Measurements from ENCODE around the gene UBE2H.
A peak's percentile ranks its signal among the peaks of the same experiment; 100 is the strongest.
"Not testable (repeated sequence)": the region's sequence is repeated elsewhere in the genome, so short reads cannot be mapped to it uniquely, and the experiment has no call there.

UBE2H gene

GRCh38 chr7:129870668-129871067, 82.1 kb downstream of the UBE2H start:
- no peak for DNase-seq

DNA sequence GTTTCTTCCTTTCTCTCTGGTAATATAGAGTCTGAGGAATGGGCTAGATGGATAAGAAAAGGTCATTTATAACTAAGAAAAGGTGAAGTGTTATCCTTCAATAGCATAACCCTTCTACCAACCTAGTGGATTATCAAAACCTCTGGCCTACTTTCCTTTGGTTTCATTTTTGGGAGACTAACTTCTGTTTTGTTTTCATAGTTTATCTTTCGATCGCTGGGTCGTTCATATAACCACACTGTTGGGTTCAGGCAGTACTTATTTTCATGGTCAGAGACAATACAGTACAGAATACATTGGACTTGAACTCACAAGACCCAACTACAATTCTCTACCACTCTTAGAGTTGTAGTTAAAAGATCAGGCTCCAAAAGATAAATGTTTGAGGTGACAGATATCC, 86.5 kb downstream of the UBE2H start:
- DNase-seq, result no peak

GRCh38 chr7:129865925-129866201, 86.9 kb downstream of the UBE2H start:
- no peak for DNase-seq

- DNase-seq, result no peak
Observed at GRCh38 chr7:129865093-129865924, 87.5 kb downstream of the UBE2H start.

GRCh38 chr7:129864676-129865075, 88.1 kb downstream of the UBE2H start:
- DNase-seq, result not testable (repeated sequence)

- no peak for DNase-seq
Observed at GRCh38 chr7:129864042-129864441, 88.7 kb downstream of the UBE2H start.

- DNase-seq, result no peak
Observed at GRCh38 chr7:129862682-129863081, 90.1 kb downstream of the UBE2H start.

- not testable (repeated sequence) for DNase-seq
Observed at GRCh38 chr7:129860784-129861183, 92.0 kb downstream of the UBE2H start.

GRCh38 chr7:129859183-129859582, 93.6 kb downstream of the UBE2H start:
- DNase-seq, result no peak

- no peak for DNase-seq
Observed at GRCh38 chr7:129858490-129858889, 94.3 kb downstream of the UBE2H start.

DNA sequence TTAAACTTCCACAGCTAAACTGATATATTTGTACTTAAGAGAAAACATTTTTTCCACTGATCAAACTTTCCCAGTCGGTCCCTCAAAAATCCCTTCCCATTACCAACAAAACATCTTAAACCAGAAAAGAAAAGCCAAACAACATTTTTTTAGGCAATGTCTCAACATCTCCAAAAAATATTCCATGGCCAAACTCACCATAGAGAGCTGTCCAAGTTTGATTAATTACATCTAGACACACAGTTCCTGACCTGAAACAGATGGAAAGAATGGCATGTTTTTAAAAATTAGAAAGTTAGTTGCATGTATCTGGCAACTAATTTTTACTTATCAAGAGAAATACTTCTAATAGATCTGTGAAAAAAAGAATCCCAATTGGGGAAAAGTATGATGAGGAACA, 95.4 kb downstream of the UBE2H start:
- no peak for DNase-seq

GRCh38 chr7:129855935-129856717, 96.6 kb downstream of the UBE2H start:
- no peak for DNase-seq

DNA sequence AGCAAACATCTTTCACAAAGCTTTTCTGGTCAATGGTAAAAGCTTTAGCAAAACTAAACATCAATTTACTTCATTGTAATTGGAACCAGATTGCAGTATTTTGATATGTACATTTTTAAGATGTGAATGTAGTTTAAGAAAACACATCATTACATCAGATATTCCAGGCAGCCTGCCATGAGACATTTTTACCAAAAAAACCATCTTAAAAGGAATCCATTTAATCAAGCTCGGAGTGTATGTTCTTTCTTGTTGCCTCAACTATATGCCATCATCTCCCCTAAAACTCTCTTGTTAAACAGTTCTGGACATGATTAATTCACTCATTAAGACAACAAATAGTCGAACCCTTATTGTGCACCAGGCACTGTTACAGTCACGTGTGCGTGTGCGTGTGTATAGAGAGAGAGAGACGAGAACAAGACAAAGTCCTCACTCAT, 97.5 kb downstream of the UBE2H start:
- DNase-seq, result peak; percentile 86

DNA sequence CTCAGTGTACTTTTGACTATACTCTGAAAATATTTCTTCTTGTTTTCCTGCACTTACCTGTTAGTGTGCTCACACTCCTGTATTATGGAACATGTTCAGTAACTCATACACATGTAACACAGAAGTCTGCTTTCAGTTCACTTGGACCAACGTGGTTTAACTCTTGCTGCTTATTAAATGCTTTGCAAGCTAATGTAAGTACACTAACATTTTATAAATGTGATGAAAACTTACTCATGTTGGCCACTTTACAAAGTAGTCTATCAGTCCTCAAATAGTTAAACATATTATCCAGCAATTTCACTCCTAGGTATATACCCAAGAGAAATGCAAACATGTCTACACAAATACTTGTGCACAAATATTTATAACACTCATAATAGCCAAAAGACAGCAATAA, 98.4 kb downstream of the UBE2H start:
- no peak for DNase-seq

DNA sequence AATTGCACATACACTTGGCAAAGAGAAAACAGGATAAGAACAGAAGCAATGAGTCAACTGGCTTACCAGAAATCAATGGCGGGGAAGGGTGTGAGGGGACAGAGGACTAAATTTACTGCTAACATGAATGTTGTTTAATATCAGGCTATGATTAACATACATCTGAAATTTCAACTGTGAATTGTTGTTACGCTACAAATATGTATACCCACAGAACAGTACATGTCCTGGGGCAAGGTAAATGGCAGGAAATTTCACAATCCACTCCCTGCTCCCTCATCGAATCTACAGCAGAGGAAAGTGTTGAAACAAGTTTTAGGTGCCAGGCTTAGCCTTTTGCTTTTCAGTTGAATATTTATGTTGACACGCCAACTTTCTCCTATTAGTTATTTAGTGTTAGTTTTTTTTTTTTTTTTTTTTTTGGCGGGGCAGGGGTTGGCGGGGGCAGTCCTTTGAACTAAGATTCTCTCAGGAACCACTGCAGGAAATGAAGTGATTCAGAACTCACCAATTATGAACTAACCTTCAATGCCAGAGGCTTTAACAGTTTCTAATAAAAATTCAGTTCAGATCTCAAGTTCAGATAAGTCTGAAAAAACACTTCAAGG, 99.0 kb downstream of the UBE2H start:
- no peak for DNase-seq

GRCh38 chr7:129851809-129852208, 101.0 kb downstream of the UBE2H start:
- DNase-seq, result no peak

DNA sequence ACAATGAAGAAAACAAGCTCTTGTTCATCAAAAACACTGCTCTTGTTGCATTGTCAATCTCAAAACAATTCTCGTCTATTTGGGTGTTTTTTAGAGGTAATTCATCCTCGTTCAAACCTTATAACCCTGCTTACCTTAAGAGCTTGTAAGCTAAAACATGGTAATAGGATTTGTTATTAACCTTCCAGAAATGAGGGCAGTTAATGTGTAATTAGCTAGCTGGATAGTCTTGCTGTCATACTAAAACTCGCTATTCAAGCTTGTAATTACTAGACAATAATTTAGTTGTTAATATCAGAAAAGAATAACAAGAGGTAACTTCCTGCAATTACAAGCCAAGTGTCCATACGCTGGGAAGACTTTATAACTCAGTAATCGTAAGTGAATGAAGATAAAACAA, 101.6 kb downstream of the UBE2H start:
- DNase-seq, result no peak

DNA sequence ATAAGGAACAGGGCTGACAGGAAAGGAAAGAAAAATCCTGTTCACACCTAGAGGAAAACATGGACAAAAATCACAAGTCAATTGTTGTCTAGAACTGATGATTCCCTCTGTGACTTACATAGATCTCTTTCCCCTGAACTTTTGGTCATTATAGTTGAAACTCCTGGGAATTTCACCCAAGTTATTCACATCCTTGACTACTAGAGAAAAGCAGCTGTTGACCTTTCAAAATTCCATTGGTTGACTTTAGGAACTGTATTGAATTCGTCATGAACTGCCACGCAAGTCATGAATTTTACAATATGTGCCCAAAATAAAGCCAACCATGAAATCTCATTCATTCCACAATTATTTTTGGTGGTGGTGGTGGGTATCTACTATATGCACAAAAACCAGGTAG, 104.3 kb downstream of the UBE2H start:
- DNase-seq, result no peak

GRCh38 chr7:129845972-129846327, 106.8 kb downstream of the UBE2H start:
- no peak for DNase-seq

DNA sequence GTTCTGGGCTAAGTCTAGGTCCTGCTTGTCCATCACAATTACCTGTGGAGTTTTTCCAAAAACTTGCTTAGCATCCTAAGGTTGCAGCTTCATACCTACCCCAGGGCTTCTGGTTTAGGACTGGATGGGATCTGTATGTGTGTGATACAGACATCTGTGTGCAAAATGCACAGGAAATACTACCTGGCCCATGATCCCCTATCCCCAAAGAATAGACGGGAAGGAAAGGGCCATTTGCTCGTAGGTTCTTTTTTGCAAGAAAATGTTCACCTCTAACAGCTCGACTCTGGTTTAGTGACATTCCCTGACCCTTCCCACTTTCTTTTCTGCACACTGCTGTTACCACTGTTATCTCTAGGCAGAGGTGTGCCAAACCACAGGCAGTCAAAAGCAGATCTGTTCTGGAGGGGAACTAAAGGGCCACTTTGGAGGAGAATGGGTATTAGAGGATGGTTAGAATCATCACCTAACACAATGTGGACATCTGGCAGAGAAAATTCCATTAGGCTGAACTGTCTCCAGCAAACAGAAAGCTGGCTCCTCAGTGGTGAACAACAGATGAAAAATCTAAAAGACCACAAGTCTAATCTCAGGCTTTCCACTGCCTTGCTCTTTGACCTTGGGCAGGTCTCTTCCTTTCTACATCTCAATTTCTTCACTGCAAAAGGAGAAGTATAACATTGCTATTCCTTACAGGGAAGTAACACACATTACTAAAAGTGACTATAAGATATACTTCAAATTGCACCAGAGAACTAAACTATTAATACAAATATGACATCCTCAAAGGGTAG, 107.4 kb downstream of the UBE2H start:
- DNase-seq, result no peak

DNA sequence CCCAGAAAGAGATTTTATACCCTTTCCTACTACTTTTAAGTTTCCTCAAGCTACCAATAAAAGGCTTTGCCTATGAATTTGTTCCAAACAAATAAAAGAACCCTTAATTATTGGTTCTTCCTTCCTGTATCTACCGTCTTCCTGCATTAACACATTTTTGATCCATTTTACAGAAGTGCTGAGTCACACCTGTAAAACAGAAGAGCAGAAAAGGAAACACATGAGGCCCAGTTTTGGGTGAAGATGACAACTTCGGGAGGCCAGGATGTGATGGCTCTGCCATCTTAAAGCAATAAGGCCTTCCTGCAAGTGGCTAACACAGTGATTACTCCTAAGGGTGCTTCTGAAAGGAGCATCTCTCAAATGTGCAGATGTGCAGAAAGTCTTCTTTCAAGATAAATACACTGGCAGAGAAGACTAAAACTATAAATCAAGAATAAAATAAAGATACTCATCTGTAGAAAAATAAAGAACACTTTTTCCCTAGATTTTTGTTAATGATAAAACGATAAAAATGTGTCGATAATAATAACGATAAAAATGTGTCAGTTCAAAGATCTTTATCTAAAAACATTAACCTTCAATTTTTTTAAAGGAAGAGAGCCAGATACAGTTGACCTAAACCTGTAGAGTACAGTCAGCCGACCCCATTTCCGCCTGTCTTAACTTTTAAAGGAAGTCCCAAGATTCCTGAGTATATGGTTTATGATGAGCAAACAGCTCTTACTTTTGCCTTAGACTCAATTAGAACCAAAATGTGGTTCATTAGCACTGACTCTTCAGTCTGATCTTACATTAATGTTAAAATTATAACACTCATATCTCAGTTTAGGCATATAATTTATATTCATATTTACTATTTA, 108.6 kb downstream of the UBE2H start:
- no peak for DNase-seq

DNA sequence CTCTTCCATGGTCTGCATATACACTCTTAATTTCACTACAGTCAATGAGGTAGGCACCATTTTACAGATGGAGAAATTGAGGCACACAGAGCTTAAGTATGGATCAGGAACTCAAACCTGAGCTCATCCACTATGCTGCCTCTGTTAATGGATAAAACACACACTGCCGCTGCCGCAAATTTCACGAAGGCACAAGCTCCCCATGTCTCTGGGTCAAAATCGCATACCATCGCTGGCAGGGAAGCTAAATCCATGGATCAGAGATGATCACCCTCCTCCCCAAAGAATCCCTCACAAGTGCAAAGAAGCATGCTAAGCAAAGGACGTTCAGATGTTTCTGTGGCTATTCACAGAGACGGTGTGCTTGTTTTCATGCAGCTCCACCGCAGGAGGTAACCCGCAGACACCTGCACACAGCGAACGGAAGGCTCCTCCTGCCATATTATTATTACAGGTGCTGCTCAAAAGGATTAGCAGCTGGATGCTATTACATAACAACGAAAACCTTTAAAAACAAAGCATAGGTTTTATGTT, 109.3 kb downstream of the UBE2H start:
- DNase-seq, result no peak
